M059J (cell line): ENCODE measurements around the gene SLIT2. TPM values are rescaled to one million over a fixed set of nuclear protein-coding genes. Genes with fewer than 3 reads are reported as not detected.
A peak's percentile ranks its signal among the peaks of the same experiment; 100 is the strongest.

Source experiments
- DNase-seq: peaks from one replicate; pipeline ENCODE4 v3.0.0-alpha.2; 2012; ENCODE audit warnings: low read depth
- total RNA-seq: library from RNA; depleted of rRNA; stranded (reverse); fragments of >200 nt; shearing (Covaris generic); gene quantifications from 2 replicates; pipeline ENCODE4 v1.2.3, GENCODE V29; 2014

Gene SLIT2
- total RNA-seq, 1 experiment from 2014 or later = 13.3 TPM

DNA sequence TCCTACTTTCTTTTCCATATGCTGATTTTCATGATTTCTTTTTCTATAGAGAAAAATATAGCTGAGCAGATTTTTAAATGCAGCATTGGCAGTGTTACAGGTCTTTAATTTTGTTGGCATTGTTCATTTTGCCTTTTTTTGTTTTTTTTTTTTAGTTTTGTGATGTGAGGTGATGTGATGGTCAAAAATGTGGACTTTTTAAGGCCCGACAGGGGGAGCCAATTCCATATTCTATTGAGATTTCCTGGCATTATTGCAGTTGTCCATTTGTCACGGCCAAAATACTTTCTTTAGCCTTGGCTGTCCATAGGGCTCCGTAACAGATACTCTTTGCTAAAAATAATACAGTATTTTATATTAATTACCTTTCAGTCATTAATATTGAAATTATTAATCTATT is 47.8 kb downstream of the SLIT2 start:
- DNase-seq = peak; percentile 60

- DNase-seq = no peak
These were observed 49.5 kb downstream of the SLIT2 start for GRCh38 chr4:20301161-20301560.
